NCI-H2171 treated with DMSO at 0.1 percent for 48 hours (cell line): ENCODE data around the gene POU2AF1.
"Not testable (repeated sequence)": the region's sequence is repeated elsewhere in the genome, so short reads cannot be mapped to it uniquely, and the experiment has no call there.

Experiments
- DNase-seq: peaks from one replicate; lab custom pipeline; 2025; lab: John Stamatoyannopoulos, UW

Gene POU2AF1

GRCh38 chr11:111409915-111410314 is 30.8 kb upstream of the POU2AF1 start:
- no peak for DNase-seq

- peak; percentile 16 for DNase-seq
These were observed 30.0 kb upstream of the POU2AF1 start for GRCh38 chr11:111408789-111409727.

GRCh38 chr11:111407652-111408051 is 28.6 kb upstream of the POU2AF1 start:
- DNase-seq, result no peak

- no peak for DNase-seq
These were observed 27.5 kb upstream of the POU2AF1 start for GRCh38 chr11:111406589-111406988.

GRCh38 chr11:111406091-111406490 is 27.0 kb upstream of the POU2AF1 start:
- DNase-seq, result no peak

- no peak for DNase-seq
These were observed 26.5 kb upstream of the POU2AF1 start for GRCh38 chr11:111405551-111405950.

GRCh38 chr11:111403051-111403726 is 24.1 kb upstream of the POU2AF1 start:
- DNase-seq, result peak; percentile 66

- DNase-seq, result no peak
These were observed 23.3 kb upstream of the POU2AF1 start for GRCh38 chr11:111402411-111402810.

GRCh38 chr11:111401957-111402356 is 22.9 kb upstream of the POU2AF1 start:
- DNase-seq, result not testable (repeated sequence)

GRCh38 chr11:111400595-111400994 is 21.5 kb upstream of the POU2AF1 start:
- DNase-seq, result no peak

GRCh38 chr11:111399187-111400031 is 20.3 kb upstream of the POU2AF1 start:
- no peak for DNase-seq

- no peak for DNase-seq
These were observed 18.0 kb upstream of the POU2AF1 start for GRCh38 chr11:111397034-111397433.

GRCh38 chr11:111395749-111396148 is 16.7 kb upstream of the POU2AF1 start:
- no peak for DNase-seq

GRCh38 chr11:111395081-111395480 is 16.0 kb upstream of the POU2AF1 start:
- DNase-seq, result no peak

GRCh38 chr11:111394147-111394546 is 15.1 kb upstream of the POU2AF1 start:
- DNase-seq, result not testable (repeated sequence)

GRCh38 chr11:111393585-111393984 is 14.5 kb upstream of the POU2AF1 start:
- DNase-seq, result no peak

GRCh38 chr11:111393096-111393495 is 14.0 kb upstream of the POU2AF1 start:
- DNase-seq, result no peak

GRCh38 chr11:111392552-111392951 is 13.5 kb upstream of the POU2AF1 start:
- DNase-seq, result no peak

- DNase-seq, result no peak
These were observed 12.5 kb upstream of the POU2AF1 start for GRCh38 chr11:111391328-111392124.

- no peak for DNase-seq
These were observed 9.8 kb upstream of the POU2AF1 start for GRCh38 chr11:111388842-111389241.

GRCh38 chr11:111388420-111388819 is 9.3 kb upstream of the POU2AF1 start:
- no peak for DNase-seq
